DOHH2 (cell line): ENCODE data around the gene RANBP3L.

ENCODE experiments used
- H3F3A ChIP-seq: fragments of 200-600 bp; sonication (generic), shearing (Covaris generic); 2 replicates; pipeline ENCODE4 v1.6.0; 2016; ENCODE audit warnings: antibody characterized with exemption, mild to moderate bottlenecking; ENCODE audit not compliant: control insufficient read depth, insufficient read depth
- H3K27ac ChIP-seq: fragments of 200-600 bp; sonication (generic); 2 replicates; pipeline ENCODE4 v1.5.1; 2014; ENCODE audit warnings: low read depth, mild to moderate bottlenecking, low read length, moderate library complexity
- H3K27me3 ChIP-seq: fragments of 200-600 bp; sonication (generic); 2 replicates; pipeline ENCODE4 v1.6.1; 2014; ENCODE audit warnings: mild to moderate bottlenecking, low read length, mixed read lengths; ENCODE audit not compliant: control insufficient read depth
- H3K36me3 ChIP-seq: fragments of 200-600 bp; sonication (generic); 2 replicates; pipeline ENCODE4 v1.6.1; 2014; ENCODE audit warnings: mild to moderate bottlenecking, low read length, moderate library complexity, mixed read lengths; ENCODE audit not compliant: control insufficient read depth
- H3K4me1 ChIP-seq: fragments of 200-600 bp; sonication (generic); 2 replicates; pipeline ENCODE4 v1.6.1; 2014; ENCODE audit warnings: mild to moderate bottlenecking, low read length, mixed read lengths; ENCODE audit not compliant: control insufficient read depth
- H3K4me2 ChIP-seq: fragments of 200-600 bp; sonication (generic); 2 replicates; pipeline ENCODE4 v1.6.0; 2014; ENCODE audit warnings: mild to moderate bottlenecking, low read length, moderate library complexity
- H3K4me3 ChIP-seq: fragments of 200-600 bp; sonication (generic); 2 replicates; pipeline ENCODE4 v1.5.1; 2014; ENCODE audit warnings: mild to moderate bottlenecking, low read length, mixed read lengths
- H3K79me2 ChIP-seq: fragments of 200-600 bp; sonication (generic); 2 replicates; pipeline ENCODE4 v1.6.1; 2014; ENCODE audit warnings: mild to moderate bottlenecking, low read length, mixed read lengths; ENCODE audit not compliant: control insufficient read depth
- H3K9me2 ChIP-seq: fragments of 200-600 bp; sonication (generic); replicated peaks from 2 replicates; pipeline ENCODE4 v1.6.1; 2014; ENCODE audit warnings: mild to moderate bottlenecking, low read length, mixed read lengths; ENCODE audit not compliant: control insufficient read depth
- H3K9me3 ChIP-seq: fragments of 200-600 bp; sonication (generic); 2 replicates; pipeline ENCODE4 v1.6.1; 2014; ENCODE audit warnings: antibody characterized with exemption, low read length, mixed read lengths; ENCODE audit not compliant: control insufficient read depth, insufficient read depth
- H4K20me1 ChIP-seq: fragments of 200-600 bp; sonication (generic); 2 replicates; pipeline ENCODE4 v1.6.0; 2014; ENCODE audit warnings: low read depth, mild to moderate bottlenecking, antibody characterized with exemption, low read length, moderate library complexity; ENCODE audit not compliant: control insufficient read depth, insufficient read depth
- CTCF ChIP-seq: fragments of 200-600 bp; sonication (generic); IDR thresholded peaks from one replicate; pipeline ENCODE4 v1.5.1; 2014; ENCODE audit warnings: antibody characterized with exemption, mild to moderate bottlenecking, low read depth, low read length; ENCODE audit not compliant: poor library complexity, severe bottlenecking
- EZH2phosphoT487 ChIP-seq: fragments of 200-600 bp; sonication (generic); IDR thresholded peaks from 2 replicates; pipeline ENCODE4 v1.6.1; 2017; ENCODE audit warnings: borderline replicate concordance, mild to moderate bottlenecking, antibody characterized with exemption, low read length, moderate library complexity, mixed read lengths

Gene RANBP3L

GRCh38 chr5:36323926-36324781 is 22.5 kb upstream of the RANBP3L start:
- H3K27me3 ChIP-seq: no peaks in the 10 kb centered on the region

GRCh38 chr5:36312953-36313672 is 11.4 kb upstream of the RANBP3L start:
- Histone ChIP-seq H4K20me1 (no peaks in the 10 kb centered on the region), H3K27ac (no peak overlapping the region), H3K79me2 (no peaks in the 10 kb centered on the region), H3K36me3 (no peaks in the 10 kb centered on the region), H3K4me1 (peaks cover 21% of the 10 kb centered on the region), H3K4me2 (no peak overlapping the region), H3F3A (no peaks in the 10 kb centered on the region), H3K9me2 (no peaks in the 10 kb centered on the region), H3K4me3 (no peak overlapping the region), H3K27me3 (no peaks in the 10 kb centered on the region), H3K9me3 (no peaks in the 10 kb centered on the region)
- no peak for TF ChIP-seq CTCF
- TF ChIP-seq EZH2phosphoT487: no peak

More at GRCh38 chr5:36323926-36324781, 22.5 kb upstream of the RANBP3L start:
- Histone ChIP-seq H3K4me1 (no peaks in the 10 kb centered on the region), H3K4me3 (no peak overlapping the region), H3K36me3 (no peaks in the 10 kb centered on the region), H3K79me2 (no peaks in the 10 kb centered on the region), H4K20me1 (no peaks in the 10 kb centered on the region), H3K9me3 (no peaks in the 10 kb centered on the region), H3F3A (no peaks in the 10 kb centered on the region), H3K4me2 (no peak overlapping the region), H3K27ac (no peak overlapping the region), H3K9me2 (no peaks in the 10 kb centered on the region)
- TF ChIP-seq CTCF (no peak), EZH2phosphoT487 (no peak)

GRCh38 chr5:36311956-36312355 is 10.3 kb upstream of the RANBP3L start:
- Histone ChIP-seq H3K4me2 (no peak overlapping the region), H3K79me2 (no peaks in the 10 kb centered on the region), H3K9me2 (no peaks in the 10 kb centered on the region), H4K20me1 (no peaks in the 10 kb centered on the region), H3K27me3 (no peaks in the 10 kb centered on the region), H3K9me3 (no peaks in the 10 kb centered on the region), H3K4me1 (peaks cover 30% of the 10 kb centered on the region), H3K4me3 (no peak overlapping the region), H3K27ac (no peak overlapping the region), H3F3A (no peaks in the 10 kb centered on the region), H3K36me3 (no peaks in the 10 kb centered on the region)
- no peak for TF ChIP-seq CTCF
- no peak for TF ChIP-seq EZH2phosphoT487
